ENCODE measurements around the gene C1QTNF6.

The C1QTNF6 gene

DNA sequence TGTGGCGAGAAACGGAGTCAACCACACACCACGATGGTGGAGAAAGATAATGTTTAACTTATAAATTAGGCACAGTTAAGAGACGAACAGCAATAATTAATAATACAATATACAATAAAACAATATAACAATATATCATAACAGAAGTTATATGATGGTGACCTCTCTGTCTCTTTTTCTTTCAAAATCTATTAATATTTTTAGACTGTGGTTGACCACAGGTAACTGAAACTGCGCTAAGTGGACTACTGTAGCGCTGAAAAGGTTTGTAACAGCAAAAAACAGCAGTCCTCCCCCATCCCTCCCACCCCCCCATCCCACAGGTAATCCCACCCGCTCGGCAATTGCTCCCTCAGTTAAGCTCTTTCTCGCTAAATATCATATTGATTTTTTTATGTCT lies 27.8 kb upstream of the C1QTNF6 start:
- peaks cover 2 to 3% of the 10 kb centered on the region in 2 donors for H3K9me3 Mint-ChIP-seq
- no peak overlapping the region for H3K27ac Mint-ChIP-seq
- peaks cover 3 to 4% of the 10 kb centered on the region in 2 donors for H3K36me3 Mint-ChIP-seq
- DNase-seq (no peak), ATAC-seq (replicated peaks) (no peak)
- no peak overlapping the region for H3K4me3 Mint-ChIP-seq
- H3K4me1 Mint-ChIP-seq = peaks cover 41 to 46% of the 10 kb centered on the region in 2 donors
- no peaks in the 10 kb centered on the region for H3K27me3 Mint-ChIP-seq

DNA sequence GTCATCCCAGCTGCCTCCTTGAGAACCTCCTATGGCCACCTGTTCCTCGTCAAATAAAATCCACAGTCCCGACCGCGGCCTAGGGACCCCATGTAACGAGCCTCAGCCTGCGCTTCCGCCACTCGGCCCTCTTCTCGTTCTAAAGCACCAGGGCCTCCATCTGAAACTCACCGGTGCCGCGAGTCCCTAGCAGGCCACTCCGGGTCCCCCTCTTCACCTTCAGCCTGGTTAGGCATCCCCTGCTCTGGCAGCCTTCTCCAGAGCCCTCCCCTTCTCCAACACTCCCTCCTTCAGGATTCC lies 26.6 kb upstream of the C1QTNF6 start:
- DNase-seq (no peak), ATAC-seq (replicated peaks) (no peak)
- H3K27ac Mint-ChIP-seq = peak overlapping the region; percentile 16
- H3K4me3 Mint-ChIP-seq = no peak overlapping the region
- H3K4me1 Mint-ChIP-seq = peaks cover 35% of the 10 kb centered on the region in 2 donors
- H3K9me3 Mint-ChIP-seq = no peaks in the 10 kb centered on the region
- H3K27me3 Mint-ChIP-seq = no peaks in the 10 kb centered on the region
- H3K36me3 Mint-ChIP-seq = no peaks in the 10 kb centered on the region

DNA sequence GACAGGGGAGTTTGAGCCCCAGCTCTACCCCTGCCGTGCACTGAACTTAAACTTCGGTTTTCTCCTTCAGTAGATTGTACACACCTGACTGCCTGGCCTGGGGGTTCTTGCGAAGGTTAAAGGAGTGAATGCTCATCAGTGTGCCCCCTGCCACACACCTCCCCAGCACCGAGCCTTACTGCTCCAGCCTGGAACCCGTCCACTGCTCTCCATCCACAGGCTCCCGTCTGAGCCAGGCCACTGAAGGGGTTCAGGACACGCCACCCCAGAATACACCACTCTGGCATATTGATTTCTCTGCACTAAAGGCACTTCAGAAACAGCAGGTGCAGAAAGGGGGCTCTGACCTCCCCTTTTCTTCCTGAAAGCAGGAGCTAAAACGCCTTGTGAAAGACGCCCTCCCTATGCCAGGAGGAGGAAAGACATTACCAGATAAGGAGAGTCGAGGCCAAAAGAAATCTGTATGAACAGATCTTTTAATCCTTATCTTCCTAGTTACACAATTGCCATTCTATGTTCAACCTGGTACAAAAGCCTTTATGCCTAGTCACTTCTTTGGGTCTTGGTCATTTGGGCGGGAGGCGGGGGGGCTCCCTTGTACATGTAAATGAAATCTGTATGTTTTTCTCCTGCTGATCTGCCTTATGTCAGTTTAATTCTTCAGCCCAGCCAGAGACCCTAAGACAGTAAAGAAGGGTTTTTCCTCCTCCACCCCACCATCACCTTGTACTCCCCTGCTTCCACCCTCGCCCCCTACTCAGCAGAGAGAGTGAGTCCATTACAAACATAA lies 26.1 kb upstream of the C1QTNF6 start:
- no peak for ATAC-seq (replicated peaks)
- Mint-ChIP-seq H3K27me3 (no peaks in the 10 kb centered on the region), H3K36me3 (no peaks in the 10 kb centered on the region), H3K4me1 (peaks cover 30 to 35% of the 10 kb centered on the region in 2 donors), H3K27ac (peak overlapping the region; percentile 56), H3K4me3 (no peak overlapping the region), H3K9me3 (no peaks in the 10 kb centered on the region)
- DNase-seq = no peak

DNA sequence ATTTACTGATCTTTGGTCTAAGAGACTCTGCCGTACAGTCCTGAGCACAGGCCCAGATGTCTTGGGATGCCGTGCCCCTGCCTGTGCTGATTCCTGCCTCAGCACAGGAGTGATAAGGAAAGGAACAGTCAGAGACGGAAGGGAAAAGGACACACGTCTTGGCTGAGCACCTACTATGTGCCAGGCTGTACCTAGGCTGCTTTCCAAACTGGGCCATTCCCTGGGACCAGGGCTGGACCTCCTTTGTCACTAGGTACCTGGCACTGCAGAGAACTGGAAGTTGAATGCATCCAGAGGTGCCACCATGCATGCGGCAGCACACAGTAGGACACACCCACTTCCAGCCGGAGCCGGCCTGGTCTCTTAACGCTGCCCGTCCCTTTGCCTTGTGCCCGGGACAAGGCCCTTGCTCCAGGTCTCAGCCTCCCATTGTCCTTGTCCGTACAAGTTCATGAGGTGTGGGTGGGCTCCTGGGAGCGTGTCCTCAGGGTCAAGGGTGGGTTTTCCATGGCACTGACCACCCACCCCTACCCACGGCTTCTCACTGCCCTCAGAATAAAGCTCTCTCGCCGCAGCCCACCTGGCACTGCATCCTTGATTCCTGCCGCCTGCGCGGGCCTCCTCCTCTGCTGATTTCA lies 25.3 kb upstream of the C1QTNF6 start:
- no peaks in the 10 kb centered on the region for H3K36me3 Mint-ChIP-seq
- ATAC-seq (replicated peaks) = no peak
- no peaks in the 10 kb centered on the region for H3K9me3 Mint-ChIP-seq
- peak overlapping the region; percentile 56 for H3K27ac Mint-ChIP-seq
- H3K27me3 Mint-ChIP-seq = no peaks in the 10 kb centered on the region
- H3K4me1 Mint-ChIP-seq = peaks cover 22 to 31% of the 10 kb centered on the region in 2 donors
- H3K4me3 Mint-ChIP-seq = no peak overlapping the region
- DNase-seq = no peak

DNA sequence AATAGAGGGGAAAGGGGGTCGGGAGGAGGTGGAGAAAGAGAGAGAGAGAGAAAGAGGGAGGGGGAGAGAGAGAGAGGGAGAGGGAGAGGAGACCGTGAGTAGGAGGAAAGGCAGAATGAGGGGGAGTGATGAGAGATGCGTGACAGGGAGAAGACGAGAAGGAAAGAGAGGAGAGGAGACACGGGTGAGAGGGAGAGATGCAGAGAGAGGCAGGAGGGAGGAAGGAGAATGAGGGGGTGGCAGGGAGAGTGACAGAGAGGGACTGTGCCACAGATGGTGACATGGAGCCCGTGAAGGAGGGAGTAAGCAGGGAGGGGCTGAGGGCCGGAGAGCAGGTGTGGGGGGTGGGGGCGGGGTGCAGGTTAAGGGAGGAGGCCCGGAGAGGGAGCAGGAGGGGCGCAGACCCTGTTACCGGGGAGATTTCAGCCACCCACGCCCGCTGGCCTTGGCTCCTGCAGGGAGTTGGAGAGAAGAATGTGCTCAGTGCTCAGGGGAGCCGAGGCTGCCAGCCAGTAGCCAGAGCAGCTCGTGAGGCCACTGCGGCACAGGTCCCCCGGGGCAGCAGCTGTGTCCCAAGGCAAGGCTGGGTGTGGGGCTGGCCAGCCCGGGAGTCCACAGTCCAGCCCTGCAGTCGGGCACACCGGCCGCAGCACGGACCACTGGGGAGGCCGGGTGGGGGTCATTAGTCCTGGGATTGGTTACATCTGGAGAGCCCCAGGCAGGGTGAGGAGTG lies 24.3 kb upstream of the C1QTNF6 start, which contains the start of gene SSTR3:
SSTR3 (minus strand) TSS at position 304 of the 733 bp plus-strand sequence. CDS start 4,674 bp downstream, outside the sequence.
- no peaks in the 10 kb centered on the region for H3K27me3 Mint-ChIP-seq
- no peaks in the 10 kb centered on the region for H3K9me3 Mint-ChIP-seq
- H3K27ac Mint-ChIP-seq = no peak within 1 kb of the TSS
- no peaks in the 10 kb centered on the region for H3K36me3 Mint-ChIP-seq
- peaks cover 19 to 21% of the 10 kb centered on the region in 2 donors for H3K4me1 Mint-ChIP-seq
- no peak for ATAC-seq (replicated peaks)
- no peak within 1 kb of the TSS for H3K4me3 Mint-ChIP-seq
- no peak for DNase-seq

DNA sequence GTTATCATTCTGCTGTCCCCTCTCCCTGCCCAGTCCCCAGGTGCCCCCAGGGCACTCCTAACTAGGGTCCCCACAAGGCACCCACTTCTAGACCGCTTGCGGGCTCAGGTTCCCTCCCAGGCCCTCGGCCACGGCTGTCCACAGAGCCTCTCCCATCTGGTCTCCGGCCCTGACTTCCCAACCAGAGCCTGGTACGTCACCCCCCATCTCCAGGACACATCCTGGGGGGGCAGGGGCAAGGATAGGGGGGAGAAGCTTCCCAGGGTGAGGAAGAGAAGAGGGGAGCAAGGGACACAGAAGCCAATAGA lies 23.8 kb upstream of the C1QTNF6 start:
- ATAC-seq (replicated peaks) = no peak
- Mint-ChIP-seq H3K4me3 (no peak overlapping the region), H3K36me3 (no peaks in the 10 kb centered on the region), H3K27me3 (no peaks in the 10 kb centered on the region), H3K9me3 (no peaks in the 10 kb centered on the region), H3K4me1 (peaks cover 18 to 19% of the 10 kb centered on the region in 2 donors), H3K27ac (no peak overlapping the region)
- no peak for DNase-seq

DNA sequence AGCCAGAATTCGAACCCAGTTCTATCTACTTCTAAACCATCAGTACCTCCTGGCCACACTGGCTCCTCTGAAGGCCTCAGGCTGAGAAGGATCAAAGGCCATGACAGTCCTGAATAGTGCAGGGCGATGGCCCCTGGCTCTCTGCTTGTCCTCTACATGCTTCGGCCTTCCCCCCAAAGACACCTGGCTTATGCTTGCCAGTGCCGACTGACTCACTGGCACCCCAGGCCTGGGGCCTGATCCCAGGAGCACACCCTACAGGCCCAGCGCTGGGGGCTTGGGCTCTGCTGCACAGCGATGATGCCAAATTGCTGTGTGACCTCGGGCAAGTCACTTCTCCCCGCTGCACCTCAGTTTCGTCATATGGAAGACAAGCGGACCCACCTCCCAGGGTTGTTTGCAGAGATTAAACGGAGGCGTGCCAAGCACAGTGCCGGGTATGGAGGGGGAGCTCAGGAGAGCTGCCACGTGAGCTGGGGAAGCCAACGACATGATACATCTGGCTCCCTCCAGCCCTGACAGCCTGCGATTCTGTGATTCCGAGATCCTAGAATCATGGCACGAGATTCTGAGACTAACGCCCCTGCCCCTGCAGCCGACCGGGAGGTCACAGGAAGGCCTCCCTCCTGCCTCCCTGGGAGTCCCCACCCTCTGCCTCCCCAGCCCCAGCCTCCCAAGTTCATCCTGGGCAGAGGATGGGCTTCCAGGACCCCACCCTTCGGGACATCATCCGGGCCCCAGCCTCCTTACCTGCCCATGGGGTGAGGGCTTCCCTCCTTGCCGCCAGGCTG lies 23.2 kb upstream of the C1QTNF6 start:
- no peaks in the 10 kb centered on the region for H3K27me3 Mint-ChIP-seq
- no peak overlapping the region for H3K27ac Mint-ChIP-seq
- H3K36me3 Mint-ChIP-seq = no peaks in the 10 kb centered on the region
- peaks cover 13 to 16% of the 10 kb centered on the region in 2 donors for H3K4me1 Mint-ChIP-seq
- H3K4me3 Mint-ChIP-seq = no peak overlapping the region
- ATAC-seq (replicated peaks) = no peak
- DNase-seq = no peak
- no peaks in the 10 kb centered on the region for H3K9me3 Mint-ChIP-seq

DNA sequence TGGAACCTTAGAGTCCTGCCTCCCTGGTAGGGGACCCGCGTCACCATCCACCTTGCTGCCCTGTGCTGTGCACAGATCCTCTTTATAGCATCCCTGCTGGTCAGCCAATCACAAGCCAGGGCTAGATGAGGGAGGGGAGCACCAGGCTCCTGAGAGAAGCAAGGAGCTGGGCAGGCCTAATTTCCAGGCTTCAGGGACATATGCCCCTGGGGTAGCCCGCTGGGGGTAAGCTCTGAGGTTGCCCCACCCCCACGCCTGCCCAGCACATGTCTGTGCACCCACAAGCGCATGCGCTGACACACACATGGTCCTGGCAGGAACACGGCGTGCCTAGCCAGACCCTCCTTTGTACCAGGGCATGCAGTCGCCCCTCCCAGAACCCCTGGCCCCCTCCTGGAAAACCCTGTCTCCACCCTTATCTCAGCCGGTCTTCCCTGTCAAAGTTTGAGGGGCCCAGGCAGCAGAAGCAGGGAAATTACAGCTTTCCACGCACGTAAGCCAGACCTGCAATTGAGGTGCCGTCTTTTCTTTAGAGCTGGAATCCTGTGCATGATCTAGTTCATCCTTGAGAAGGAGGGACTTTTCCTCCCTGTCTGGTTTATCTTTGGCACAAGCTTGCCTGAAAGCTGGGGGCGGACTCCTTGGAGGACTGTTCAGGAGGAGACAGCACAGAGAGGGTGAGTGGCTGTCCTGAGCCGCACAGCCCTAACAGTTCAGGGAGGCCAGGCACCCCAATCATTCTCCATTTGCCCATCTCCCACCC lies 22.2 kb upstream of the C1QTNF6 start:
- Mint-ChIP-seq H3K27me3 (no peaks in the 10 kb centered on the region), H3K27ac (no peak overlapping the region), H3K36me3 (no peaks in the 10 kb centered on the region), H3K9me3 (no peaks in the 10 kb centered on the region), H3K4me3 (no peak overlapping the region), H3K4me1 (peaks cover 15 to 16% of the 10 kb centered on the region in 2 donors)
- DNase-seq (no peak), ATAC-seq (replicated peaks) (no peak)

DNA sequence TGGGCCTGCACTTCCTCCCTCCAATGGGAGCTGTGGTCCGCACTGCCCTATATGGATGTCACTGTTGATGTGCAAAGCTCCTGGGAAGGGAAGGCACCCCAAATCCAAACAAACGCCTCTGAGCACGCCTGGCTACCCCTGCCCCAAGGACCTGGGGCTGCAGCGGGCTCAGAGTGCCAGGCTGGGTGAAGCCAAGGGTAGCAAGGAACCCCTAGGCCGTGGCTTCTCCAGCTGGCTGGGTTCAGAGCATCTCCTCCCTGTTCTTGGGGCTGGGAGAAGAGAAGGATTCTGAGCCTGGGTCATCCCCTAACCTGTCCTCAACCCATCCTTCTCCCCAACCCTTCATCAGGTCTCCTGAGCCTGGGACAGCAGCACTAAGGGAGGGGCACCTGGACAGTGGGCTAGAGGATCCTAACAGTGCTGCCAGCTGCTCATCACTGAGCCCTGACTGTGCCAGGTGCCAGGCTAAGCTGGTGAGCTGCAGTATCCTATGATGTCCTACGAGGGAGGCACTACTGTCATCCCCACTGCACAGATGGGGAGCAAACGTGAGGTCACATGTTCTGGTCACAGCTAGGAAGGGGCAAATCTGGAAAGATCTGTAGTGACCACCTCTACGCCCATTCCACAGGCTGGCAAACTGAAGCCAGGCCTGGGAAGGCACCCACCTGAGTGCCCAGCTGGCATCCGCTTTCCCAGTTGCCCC lies 21.2 kb upstream of the C1QTNF6 start:
- no peaks in the 10 kb centered on the region for H3K9me3 Mint-ChIP-seq
- no peak overlapping the region for H3K4me3 Mint-ChIP-seq
- no peaks in the 10 kb centered on the region for H3K36me3 Mint-ChIP-seq
- DNase-seq (no peak), ATAC-seq (replicated peaks) (no peak)
- peak overlapping the region; percentile 47 for H3K27ac Mint-ChIP-seq
- H3K27me3 Mint-ChIP-seq = no peaks in the 10 kb centered on the region
- H3K4me1 Mint-ChIP-seq = peaks cover 17 to 24% of the 10 kb centered on the region in 2 donors

DNA sequence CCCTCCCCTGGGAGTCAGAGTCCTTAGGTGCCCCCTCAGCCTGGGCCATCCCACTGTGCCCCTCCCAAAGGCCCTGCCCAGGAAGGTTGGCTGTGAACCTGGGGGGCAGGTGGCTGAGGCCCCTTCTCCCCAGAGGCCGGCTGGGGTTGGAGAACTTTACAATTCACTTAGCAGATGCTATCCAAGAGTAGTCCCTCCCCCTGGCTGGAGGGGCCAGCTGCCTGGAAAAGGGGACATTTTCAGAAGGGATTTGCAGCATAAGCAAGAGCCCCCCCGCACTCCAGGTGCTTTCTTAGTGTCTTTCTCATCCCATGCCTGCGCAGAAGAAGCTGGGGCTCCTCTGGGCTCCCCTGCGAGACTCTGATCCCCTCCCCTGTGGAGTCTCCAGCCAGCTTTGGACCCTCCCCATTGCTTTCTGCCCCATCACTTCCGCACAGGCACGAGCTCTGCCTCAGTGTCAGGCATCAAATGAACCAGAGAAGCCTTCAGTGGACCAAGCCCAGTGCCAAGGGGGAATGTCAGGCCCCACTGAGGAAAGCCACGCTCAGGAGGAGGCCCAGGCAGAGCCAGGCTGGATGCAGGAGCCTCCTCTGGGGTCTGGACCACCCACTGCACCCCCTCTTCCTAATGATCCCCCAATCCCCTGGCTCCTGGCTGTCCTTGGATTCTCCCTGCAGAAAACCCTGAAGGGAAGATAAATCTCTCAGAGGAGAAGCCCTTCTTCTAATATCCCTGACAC lies 20.5 kb upstream of the C1QTNF6 start:
- no peak for ATAC-seq (replicated peaks)
- Mint-ChIP-seq H3K4me3 (no peak overlapping the region), H3K27me3 (no peaks in the 10 kb centered on the region), H3K4me1 (peaks cover 17 to 31% of the 10 kb centered on the region in 2 donors), H3K36me3 (no peaks in the 10 kb centered on the region), H3K27ac (peak overlapping the region; percentile 47), H3K9me3 (no peaks in the 10 kb centered on the region)
- DNase-seq = no peak

DNA sequence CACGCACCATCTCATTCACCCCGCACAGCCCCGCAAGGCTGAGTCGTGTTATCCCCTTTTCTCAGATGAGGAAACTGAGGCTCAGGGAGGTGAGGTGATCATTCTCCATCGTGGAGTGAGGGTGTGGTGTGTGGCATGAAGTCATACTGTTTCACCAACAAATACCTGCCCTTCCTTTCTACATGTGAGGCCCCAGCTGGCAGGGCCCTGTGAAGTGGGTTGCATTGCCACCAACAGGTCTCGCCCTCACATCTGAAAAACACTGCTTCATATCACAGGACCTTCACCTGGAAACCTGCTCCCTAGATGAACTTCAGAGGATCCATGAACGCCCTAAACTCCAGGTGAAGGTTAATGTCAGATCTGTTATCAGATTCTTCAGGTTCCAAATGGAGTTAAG lies 19.9 kb upstream of the C1QTNF6 start:
- H3K4me3 Mint-ChIP-seq = no peak overlapping the region
- DNase-seq (no peak), ATAC-seq (replicated peaks) (no peak)
- H3K9me3 Mint-ChIP-seq = no peaks in the 10 kb centered on the region
- H3K4me1 Mint-ChIP-seq = peaks cover 20 to 36% of the 10 kb centered on the region in 2 donors
- no peak overlapping the region for H3K27ac Mint-ChIP-seq
- H3K36me3 Mint-ChIP-seq = no peaks in the 10 kb centered on the region
- no peaks in the 10 kb centered on the region for H3K27me3 Mint-ChIP-seq

DNA sequence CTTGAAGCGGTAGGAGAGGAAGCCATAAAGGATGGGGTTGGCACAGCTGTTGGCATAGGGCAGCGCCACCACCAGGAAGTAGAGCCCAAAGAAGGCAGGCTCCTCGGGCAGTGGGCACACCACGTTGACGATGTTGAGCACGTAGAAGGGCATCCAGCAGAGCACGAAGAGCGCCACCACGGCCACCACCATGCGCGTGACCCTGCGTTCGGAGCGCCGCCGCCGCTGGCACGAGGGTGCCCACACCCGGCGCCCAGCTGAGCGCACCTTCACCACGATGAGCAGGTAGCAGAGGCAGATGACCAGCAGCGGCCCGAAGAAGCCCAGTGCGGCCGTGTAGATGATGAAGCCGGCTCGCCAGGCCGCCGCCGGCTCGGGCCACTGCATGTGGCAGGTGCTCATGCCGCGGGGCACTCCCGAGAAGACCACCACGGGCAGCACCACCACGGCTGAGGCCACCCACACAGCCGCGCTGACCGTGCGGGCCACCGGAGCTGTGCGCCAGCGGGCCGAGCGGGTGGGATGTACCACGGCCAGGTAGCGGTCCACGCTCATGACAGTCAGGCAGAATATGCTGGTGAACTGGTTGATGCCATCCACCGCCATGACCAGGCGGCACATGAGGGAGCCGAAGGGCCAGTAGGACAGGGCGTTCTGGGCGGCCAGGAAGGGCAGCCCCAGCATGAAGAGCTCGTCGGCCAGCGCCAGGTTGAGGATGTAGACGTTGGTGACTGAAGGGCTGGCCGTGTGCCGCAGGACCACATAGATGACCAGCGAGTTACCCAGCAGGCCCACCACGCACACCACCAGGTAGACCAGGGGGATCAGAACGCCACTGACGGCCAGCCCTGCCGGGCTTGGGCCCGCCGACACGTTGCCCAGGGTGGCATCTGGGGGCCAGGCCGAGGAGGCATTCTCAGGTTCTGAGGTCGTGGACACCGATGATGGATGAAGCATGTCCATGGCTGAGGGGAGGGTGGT lies 19.1 kb upstream of the C1QTNF6 start:
- H3K27ac Mint-ChIP-seq = peak overlapping the region; percentile 5
- no peak for DNase-seq
- no peaks in the 10 kb centered on the region for H3K9me3 Mint-ChIP-seq
- no peak overlapping the region for H3K4me3 Mint-ChIP-seq
- peaks cover 18 to 41% of the 10 kb centered on the region in 2 donors for H3K4me1 Mint-ChIP-seq
- H3K27me3 Mint-ChIP-seq = no peaks in the 10 kb centered on the region
- H3K36me3 Mint-ChIP-seq = no peaks in the 10 kb centered on the region
- no peak for ATAC-seq (replicated peaks)

All from stimulated activated naive B cell treated with anti-CD40 and anti-IgM and Interleukin-4, amounts not matched to agents 10 μg/mL and 1 μg/mL and 100 μg/mL, for 72 hours (primary cell).